AML-193 (cell line): Measurements from ENCODE around the gene SYCE3.

Source experiments
- DNase-seq, 2 experiments: peaks; one replicate each; lab custom pipeline; 2025; lab: John Stamatoyannopoulos, UW

Gene SYCE3

DNA sequence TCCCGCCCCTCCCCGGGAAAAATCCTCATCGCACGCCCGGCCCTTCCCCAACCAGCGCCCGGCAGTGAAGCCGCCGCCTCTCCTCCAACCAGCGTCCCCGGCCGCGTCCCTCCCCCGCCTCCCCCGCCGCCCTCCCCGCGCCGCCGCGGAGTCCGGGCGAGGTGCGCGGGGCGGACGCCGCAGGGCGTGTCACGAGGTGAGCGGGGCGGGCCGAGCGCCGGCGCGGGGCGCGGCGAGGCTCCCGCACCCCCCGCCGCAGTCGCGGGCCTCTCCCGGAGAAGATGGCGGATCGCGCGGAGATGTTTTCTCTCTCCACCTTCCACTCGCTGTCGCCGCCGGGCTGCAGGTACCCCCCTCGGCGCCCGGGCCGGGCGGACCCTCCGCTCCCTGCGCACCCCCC is 37.8 kb upstream of the SYCE3 start, which contains the start of gene MAPK8IP2:
TSS of gene MAPK8IP2 (plus strand) at position 256 of the 400 bp plus-strand sequence. CDS start at position 282, 26 bp downstream.
- no peak for DNase-seq

DNA sequence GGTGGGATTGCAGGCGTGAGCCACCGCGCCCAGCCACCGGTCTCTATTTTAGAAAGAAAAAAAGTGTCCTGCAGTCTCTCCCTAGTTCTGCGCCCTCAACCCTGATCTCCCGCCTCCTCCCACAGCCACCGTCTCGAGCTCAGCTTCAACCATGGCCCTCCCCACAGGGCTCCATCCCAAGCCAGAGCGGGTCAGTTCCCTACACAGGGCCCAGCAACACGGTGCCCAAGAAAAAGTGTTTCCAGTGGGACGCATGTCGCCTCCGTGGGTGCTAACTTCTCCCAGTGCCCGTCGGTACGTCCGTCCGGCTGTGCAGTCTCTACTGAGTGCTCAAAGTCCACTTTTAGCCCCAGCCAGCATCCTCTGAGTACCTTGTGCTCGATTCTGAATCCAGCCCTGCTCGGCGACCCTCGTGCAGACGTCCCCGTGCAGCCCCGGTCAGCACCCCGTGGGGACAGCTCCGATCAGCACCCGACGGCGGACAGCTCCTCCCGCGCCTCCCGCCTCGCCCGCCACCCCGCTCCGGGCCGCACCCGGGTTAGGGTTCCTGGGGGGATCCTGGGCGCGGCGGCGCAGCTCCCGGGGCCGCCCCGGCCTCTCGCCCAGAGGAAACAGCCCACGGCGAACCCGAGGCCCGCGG is 37.2 kb upstream of the SYCE3 start:
- DNase-seq: no peak

DNA sequence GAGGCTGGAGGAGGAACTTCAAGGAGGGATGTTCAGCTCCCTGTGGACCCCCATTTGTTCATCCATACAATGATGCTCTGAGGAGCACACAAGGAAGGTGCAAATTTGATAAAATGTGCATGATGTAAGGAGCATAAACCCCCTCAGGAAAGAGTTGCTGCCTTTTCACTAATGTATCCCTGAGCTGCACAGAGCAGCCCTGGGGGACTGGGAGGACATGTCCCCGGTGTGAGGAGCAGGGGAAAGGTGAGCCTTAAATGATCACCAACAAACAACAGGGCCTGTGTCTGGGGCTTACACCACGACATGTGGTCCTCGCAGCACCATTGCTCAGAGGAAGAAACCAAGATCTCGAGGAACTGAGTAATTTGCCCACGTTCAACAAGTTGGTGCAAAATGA is 34.4 kb upstream of the SYCE3 start:
- no peak for DNase-seq

DNA sequence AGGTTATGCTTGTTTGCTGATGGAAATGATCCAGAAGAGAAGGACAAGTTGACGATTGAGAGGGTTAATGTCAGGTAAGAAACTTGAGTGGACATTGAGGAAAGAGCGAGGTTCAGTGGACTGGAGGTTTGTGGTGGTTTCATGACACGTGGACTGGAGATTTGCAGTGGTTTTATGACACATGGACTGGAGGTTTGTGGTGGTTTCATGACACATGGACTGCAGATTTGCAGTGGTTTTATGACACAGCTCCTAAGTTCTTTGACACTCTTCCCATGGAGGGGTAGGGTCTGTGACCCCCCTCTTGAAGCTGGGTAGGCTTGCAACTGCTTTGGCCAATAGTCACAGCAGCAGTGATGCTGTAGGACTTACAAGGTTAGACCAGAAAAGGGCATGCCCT is 32.5 kb upstream of the SYCE3 start:
- DNase-seq: no peak

DNA sequence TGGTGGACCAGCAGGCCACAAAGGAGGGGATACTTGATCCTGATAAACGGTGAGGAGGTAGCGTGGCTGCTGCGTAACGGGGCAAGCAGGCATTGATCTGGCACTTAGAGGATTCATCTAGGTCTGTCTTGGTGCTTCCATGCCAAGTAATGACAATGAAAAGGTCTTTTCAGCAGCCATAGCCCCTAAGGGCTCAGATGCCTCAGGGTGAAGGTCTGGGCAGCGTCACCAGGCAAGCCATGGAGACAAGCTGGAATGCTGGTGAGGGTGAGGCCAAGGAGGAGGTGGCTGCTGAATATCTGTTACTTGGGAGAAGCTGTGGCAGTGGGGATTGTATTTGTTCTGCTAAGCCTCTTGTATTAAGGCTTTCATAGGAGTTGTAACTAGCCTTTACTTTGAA is 24.7 kb upstream of the SYCE3 start:
- no peak for DNase-seq

DNA sequence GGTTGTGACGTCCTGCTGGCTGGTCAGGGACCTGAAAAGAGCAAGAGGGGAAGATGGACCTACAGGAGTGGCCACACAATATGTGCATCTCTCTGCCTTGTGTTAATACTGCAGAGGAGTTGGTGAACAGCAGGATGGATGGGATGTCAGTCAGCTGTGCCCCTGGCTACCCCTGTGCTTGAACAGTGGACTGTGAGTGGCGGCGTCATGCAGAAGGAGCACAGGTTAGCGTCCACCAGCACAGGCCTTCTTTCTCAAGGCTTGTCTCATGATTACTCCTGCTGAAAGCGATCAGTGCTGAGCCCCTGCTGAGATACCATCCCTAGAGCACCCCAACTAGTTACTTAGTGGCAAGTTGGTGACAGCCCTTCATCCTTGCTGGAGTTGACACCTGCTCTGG is 23.7 kb upstream of the SYCE3 start:
- no peak for DNase-seq

DNA sequence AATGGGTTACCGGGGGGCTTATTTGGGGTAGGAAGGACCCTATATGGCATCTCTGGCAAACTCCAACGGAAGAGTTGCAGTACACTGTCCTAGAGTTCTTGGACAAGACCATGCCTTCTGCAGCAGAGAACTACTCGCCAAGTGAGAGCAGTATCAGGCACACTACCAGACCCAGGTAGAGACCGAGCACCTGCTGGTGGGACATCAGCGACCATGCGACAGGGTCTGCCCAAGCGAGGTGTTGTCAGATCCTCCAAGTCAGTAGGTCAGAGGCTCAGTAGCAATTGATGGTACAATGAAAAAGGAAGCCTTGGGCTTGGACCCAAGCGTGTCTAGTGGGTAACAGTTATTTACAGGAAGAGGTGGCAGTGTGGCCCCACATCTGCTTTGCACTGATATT is 23.1 kb upstream of the SYCE3 start:
- no peak for DNase-seq

DNA sequence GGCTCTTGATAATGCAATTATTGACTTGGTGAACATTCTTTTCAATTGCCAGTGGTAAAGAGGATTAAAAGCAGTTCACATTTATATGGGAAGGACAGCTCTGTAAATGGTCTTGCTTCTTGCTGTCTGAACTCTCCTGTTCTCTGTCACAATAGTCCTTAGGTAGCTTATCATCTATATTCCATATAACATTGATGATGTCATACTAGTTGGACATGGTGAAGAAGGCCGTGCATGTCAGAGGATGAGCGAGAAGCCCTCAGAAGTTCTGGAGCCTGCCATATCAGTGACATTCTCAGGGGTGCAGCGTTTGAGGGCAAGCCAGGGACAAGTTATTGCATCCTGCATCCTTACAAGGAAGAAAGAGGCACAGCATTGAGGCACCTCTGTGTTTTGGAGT is 22.5 kb upstream of the SYCE3 start:
- DNase-seq: no peak

DNA sequence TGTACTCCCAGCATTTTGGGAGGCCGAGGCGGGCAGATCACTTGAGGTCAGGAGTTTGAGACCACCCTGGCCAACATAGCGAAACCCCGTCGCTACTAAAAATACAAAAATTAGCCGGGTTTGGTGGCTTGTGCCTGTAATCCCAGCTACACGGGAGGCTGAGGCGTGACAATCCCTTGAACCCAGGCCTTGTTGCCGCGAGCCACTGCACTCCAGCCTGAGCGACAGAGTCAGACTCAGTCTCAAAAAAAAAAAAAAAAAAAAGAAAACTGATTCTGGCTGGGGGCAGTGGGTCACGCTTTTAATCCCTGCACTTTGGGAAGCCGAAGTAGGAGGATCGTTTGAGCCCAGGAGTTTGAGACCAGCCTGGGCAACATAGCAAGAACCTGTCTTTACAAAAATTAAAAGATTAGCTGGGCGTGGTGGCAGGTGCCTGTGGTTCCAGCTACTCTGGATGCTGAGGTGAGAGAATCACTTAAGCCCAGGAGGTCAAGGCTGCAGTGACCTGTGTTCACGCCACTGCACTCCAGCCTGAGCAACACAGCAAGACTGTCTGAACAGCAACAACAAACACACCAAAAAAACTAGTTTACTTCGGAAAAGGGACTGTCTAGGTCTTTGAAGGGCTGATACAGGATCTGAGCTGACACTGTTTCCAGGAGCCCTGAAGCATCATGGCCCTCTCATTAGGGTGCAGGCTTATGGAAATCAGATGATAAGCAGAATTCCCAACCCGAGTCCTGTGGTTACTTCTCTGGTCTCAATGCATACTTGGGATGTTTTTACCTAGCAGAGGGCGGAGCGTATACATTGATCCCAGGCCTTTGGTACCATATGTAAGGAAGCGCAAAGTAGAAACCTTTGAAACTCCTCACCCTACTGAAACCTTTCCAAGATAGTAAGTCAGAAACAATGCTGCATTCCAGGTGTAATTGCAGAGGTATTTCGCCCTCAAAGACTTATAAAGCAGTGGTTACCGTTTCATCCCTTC is 21.7 kb upstream of the SYCE3 start:
- DNase-seq: no peak

DNA sequence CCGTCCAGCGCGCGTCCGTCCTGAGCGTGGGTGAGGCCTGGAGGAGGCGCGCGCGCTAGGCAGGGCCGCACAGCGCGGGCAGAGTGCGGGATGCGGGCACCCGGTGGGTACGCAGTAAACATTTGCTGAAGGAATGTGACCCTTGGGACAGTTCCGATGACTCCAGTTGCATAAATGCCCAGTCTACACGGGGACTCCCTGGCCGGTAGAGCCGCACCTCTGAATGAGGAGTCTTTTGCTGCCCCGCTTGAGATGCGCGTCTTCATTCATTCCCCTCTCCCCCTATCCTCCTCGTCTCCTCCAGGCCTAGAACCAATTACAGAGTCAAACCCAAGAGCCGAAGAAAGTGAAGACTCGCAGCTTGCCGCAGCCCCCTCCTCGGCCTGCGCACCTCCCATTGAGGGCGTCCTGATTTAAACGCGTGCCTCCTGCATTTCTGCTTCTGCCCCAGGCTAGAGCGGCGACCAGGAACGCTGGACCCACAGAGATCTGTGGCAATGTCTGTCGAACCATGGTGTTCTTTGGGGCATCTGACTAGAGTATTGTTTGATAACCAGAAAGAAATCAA is 20.7 kb upstream of the SYCE3 start:
- DNase-seq: peak in 1 of 2 experiments; percentile 47

DNA sequence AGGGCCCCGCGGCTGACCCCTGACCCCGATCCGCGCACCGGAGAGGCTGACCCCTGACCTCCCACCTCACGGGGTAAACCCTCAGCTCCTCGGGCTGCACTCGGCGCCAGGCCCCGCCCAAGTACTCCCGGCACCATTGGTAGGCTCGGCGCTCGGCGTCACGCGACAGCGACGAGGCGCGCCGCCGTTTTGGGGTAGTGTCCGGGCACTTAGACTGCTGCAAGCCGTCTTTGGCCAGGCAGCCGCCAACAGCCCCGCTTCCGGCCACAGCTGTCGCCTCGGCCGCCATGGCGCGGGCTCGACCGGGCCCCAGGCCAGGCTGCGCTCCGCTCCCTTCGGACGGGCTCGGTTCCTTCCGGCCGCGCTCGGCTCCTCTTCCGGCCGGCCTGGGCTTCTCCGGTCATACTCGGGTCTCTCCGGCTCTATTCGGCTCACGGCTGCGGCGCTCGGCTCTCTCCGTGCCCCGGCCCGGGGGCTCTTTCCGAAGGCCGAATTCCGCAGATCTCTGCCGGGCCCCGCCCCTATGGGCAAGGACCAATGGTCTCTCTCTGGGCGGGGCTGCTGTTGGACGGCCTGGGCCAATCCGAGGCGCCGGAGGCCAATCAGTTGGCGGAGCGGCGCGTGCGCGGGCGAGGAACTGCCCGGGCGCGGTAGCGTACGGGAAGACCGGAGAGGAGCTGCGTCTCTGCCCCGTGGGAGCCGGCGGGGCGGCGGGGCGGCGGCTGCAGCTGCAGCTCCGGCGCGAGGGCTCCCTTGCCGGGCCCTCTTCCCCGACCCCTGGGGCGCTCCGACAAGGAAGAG is 20.0 kb upstream of the SYCE3 start, which contains the start of gene CHKB:
TSS of gene CHKB (minus strand) at position 357 of the 801 bp plus-strand sequence. CDS start at position 289, 68 bp downstream.
- DNase-seq: peak; percentile 98

DNA sequence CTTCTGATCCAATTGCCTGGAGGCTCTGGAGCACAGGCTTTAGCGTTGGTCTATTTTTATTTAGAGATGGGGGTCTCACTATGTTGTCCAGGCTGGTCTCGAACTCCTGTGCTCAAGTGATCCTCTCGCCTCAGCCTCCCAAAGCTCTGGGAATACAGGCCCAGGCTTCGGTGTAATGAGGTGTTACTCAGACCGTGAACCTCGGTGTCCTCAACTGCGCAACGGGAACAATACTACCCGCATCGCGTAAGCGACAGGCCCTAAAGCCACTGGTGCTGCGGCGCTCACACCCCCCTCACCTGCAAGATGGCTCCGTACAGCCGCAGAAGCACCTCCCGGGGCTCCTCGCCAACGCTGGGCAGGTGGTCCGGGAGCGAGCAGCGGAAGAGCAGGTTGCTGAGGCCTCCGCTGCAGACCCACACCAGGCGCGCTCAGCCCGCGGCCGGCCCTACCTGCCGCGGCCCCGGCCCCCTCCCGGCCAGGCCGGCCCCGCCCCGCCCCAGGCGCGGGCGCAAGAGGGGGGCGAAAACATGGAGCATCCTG is 19.3 kb upstream of the SYCE3 start:
- DNase-seq: peak; percentile 13 to 34

DNA sequence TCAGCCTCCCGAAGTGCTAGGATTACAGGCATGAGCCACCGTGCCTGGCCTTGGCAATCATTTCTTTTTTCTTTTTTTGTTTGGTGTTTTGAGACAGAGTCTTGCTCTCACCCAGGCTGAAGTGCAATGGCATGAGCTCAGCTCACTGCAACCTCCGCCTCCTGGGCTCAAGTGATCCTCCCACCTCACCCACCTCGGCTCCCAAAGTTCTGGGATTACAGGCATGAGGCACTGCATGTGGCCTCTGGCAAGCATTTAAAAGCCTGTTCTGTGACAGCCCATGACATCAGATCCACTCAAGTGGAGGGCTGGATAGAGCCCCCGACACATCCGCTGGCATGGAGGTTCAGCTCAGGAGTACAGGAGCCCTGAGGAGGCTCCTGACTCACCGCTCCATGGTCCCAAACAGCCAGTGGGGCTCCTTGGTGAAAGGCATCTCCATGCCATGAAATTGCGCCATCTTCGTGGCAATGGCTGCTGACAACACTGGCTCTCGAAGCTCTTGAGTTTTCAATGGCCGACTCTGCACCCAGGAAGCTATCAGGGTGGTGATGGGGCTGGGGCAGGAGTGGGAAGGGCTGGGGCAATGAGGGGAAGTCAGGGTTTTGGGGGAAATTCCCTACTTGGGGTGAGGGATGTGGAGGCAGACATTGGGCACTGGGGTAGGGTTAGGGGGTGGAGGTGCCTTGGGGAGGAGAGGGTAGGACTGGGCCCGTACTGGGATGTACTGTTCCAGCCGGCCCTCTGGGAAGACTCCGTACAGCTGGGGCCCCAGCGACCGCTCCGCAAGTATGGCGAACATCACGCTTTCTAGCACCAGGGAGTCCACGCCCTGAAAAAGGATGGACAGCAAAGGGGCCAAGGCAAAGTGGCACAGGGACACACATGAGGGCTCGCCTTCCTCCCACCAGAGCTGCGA is 18.6 kb upstream of the SYCE3 start:
- no peak for DNase-seq

DNA sequence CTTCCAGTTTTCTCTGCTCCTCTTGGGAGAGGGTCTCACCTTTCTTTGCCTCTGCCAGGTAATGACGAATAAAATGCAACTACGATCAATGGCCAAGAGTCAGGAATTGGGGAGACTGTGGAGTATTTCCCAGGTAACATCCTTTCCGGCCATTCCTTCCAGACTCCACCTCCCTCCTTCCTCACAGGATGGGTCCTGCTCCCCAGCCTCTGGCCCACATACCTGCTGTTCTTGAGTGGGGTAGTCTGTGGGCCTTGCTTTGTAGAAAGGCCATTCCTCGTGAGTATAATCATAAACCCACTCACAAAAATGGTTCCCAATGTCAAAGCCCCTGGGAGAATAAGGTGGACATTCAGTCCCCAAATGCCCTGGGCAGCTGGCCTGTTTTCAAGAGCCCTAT is 17.0 kb upstream of the SYCE3 start:
- DNase-seq: no peak

DNA sequence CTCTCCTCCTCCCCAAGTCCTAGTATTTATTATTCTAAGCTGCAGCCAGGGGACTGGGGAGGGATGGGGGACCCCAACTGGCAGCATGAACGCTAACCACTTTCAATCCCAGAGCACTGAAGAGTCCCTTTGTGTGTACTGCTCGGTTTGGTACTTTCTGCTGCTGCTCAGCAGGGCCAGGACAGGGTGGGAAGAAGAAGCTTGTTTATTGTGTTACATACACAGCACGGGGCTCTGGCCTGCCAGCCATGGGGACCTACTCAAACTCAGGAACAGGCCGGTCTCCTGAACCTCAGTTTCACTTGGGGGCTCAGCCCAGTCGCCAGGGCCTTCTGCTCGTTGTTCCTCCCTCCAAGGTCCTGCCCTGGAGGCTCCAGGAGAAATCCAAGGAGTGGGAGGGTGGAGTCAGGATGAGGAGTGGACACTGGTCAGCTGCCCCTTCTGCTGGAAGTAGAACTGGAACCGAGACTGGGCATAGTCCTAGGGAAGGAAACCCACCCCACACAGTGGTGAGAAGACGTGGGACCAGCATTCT is 16.1 kb upstream of the SYCE3 start:
- no peak for DNase-seq

DNA sequence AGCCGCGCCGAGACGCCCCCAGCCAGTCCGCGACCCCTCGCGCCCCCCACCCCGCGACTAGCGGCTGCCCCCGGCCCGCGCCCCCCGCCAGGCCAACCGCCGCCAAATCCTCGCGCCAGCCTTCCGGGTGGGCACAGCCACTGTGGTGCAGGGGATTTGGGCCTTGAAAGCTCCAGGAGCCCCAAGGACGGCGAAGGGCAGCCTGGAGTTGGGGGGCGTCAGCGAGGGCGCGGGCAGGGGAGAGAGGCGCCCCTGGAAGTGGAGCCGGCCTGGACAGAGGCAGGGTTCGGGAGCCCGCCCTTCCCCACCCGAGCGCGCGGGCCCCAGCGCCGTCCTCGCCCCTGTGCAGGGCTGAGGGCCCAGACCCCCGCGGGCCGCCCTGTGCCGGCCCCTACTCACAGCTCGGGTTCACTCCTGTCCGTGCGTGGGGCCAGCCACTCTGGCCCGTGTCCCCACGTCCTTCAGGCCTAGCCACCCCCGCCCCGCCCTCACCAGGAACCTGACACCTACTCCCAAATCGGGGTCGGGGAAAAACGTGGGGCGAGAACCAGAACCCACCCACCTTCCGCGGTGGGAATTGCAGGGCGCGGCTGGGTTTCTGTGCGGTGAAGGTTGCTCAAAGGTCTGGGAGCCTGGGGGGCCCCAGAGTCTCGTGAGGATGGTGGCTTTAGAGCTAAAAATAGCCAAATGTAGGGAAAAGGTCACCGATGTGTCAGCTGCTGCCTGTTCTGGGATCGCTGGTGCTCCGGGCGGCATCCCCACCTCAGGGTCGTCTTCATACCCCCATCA is 15.5 kb upstream of the SYCE3 start, which contains the start of gene CPT1B:
TSS of gene CPT1B (minus strand) at position 441 of the 789 bp plus-strand sequence. CDS start 512 bp downstream, outside the sequence.
- no peak for DNase-seq

DNA sequence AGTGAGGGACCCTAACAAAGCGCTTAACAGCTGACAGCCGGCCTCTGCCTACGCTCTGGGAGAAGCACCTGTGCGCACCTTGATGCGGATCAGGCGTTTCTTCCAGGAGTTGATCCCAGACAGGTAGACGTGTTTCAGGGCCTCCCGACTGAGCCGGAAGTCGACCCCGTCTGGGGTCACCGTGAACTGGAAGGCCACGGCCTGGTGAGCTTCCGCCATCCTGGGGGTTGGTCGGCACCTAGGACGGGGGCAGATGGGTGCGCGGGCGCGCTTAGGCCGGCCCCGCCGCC is 14.9 kb upstream of the SYCE3 start:
- no peak for DNase-seq

DNA sequence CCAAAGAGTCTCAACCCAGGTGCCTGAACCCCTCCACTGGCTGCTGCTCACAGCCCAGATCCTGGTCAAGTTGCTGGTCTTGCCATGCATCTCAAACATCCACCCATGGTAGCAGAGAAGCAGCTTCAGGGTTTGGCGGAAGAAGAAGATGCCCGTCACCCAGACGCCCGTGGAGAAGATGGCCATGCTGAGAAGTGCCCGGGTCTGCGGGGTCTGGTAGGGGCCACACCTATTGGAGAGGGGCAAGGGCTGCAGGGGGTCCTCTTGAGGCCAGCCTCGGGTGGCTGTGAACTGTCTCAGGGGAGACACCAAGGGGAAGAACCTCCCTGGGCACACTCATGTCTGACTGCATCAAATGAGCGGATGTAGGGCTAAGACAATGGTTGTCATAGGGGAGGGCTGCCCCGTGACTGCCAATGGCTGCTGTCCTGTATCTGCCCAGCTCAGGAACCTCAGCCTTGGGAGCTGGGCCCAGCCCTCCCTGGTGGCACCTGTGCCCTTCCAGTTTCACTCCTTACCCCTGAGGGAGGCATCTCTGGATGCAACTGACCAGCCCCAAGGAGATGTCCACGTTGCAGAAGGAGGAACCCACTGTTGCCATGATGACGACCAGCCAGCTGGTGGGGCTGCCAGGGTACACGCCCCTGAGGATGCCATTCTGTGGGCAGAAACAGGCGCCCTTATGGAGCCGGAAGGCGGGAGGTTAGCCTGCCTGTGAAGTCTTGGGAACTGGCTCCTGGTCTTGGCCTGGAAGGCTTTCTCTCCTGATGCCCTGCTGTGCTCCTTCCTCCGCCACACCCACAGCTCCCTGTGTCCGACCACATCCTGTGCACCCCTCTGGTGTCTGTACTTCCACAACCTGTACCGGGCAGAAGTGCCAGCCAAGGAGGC is 14.3 kb upstream of the SYCE3 start:
- no peak for DNase-seq
